Lower leg skin (tissue), 4 donors: Measurements from ENCODE around the gene ZFYVE21. TPM values are rescaled to one million over a fixed set of nuclear protein-coding genes. Genes with fewer than 3 reads are reported as not detected.

Source experiments
- DNase-seq, 2 donors: peaks; one replicate each; pipeline ENCODE4 v3.0.0-alpha.2; 2019; ENCODE audit warnings: low spot score in 2 of 2
- H3K4me3 ChIP-seq: fragments of 200-600 bp; sonication (generic); 2 replicates; pipeline ENCODE4 v1.5.1; 2017; ENCODE audit warnings: mild to moderate bottlenecking, low read depth; ENCODE audit not compliant: poor library complexity, severe bottlenecking
- CTCF ChIP-seq, 3 donors: fragments of 450-650 bp; IDR thresholded peaks; one replicate each; pipeline ENCODE4 v1.5.1; 2016; ENCODE audit warnings: antibody characterized with exemption in 3 of 3, mild to moderate bottlenecking in 3 of 3, moderate library complexity in 2 of 3
- POLR2A ChIP-seq, 2 donors: fragments of 450-650 bp; IDR thresholded peaks; one replicate each; pipeline ENCODE4 v1.6.1; 2016 to 2017; ENCODE audit warnings: antibody characterized with exemption in 2 of 2, mild to moderate bottlenecking in 1 of 2, moderate library complexity in 1 of 2
- WGBS, 2 donors: methylation state at CpG; one replicate each; pipeline ENCODE4 v1.1.5; 2018; 5-methylcytosine and 5-hydroxymethylcytosine counted together
- intact Hi-C: fragments of 100-400 bp; cut with DNase I; formaldehyde crosslinking; loops from one replicate; pipeline ENCODE4 v1.15.0; 2023; ENCODE audit warnings: low total_unique reads
- total RNA-seq, 4 donors: library from RNA; depleted of rRNA; stranded (reverse); fragments of >200 nt; gene quantifications; one replicate each; pipeline ENCODE4 v1.1.0, GENCODE V29; 2016

Gene ZFYVE21
- total RNA-seq, 4 donors from 2014 or later = 133 to 269 (median 154) TPM

DNA sequence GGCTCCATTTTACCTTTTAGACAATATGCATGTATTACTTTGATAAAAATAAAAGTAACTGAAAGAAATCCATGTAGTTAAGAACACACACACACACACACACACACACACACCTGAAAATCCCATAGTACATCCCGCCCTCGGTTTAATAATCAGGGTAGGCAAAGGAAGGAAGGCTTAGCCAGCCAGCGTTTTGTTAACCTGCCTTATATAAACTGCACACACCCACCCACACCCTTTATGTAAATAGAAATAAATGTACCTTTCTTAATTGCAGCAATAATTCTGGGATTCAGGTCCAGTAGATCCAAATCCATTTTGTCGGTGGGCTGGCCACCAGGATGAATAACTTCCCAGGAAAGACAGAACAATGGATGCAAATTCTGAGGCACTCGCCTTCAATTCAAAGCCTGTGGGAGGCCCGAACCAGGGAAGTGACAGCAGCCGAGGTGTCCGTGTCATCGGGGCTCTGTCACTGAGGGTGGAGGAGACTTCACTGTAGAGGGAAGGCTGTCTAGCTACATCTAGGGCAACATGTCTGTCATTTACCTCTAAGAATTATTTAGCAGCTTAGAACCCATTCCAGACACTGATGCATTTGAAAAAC, 4.7 kb upstream of the ZFYVE21 start:
- no peak overlapping the region for H3K4me3 ChIP-seq
- WGBS, 2 donors = 41 to 50% methylated on average over 9 of the region's 9 CpGs
- no peak for DNase-seq
- no peak for TF ChIP-seq CTCF (IDR thresholded peaks at IDR 0.05)
- no peak for TF ChIP-seq POLR2A (IDR thresholded peaks at IDR 0.05)
- intact Hi-C loops = no loop called here

- TF ChIP-seq CTCF (IDR thresholded peaks at IDR 0.05) = no peak
- TF ChIP-seq POLR2A (IDR thresholded peaks at IDR 0.05) = no peak
- intact Hi-C loops = no loop called here
- no peak for DNase-seq
- no peak overlapping the region for H3K4me3 ChIP-seq
- whole genome bisulfite sequencing, 2 donors = 25% methylated on average over 9 to 23 of the region's 27 CpGs
These were observed 3.8 kb upstream of the ZFYVE21 start for GRCh38 chr14:103711516-103712431.

DNA sequence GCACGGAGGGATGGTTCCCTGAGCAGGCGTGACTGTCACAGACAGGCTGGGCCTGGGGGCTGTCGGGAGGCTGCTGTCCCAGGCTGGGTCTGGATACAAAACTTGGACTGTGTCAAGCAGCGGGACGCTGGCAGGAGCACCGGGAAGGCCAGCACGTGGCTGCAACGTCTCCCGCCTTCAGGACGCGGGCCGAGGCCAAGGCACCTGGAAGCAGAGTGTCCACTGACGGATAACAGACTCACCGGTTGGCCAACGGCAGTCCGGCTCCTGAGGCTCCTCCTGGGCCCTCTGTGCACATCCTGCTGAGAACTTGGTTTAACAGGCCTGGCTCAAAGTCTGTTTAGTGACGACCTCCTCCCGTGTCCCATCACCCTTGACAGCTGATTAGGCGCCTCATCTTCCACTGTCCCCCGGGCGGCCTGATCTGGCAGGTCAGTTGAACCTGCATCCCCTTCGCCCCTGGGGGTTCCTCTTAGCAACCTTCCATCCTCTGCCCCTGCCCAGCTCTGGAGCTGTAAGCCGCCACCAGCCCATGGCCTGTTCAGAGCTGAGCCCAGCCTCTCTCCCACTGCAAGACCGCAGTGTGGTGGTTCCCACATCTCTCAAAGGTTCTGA, 2.9 kb upstream of the ZFYVE21 start:
- TF ChIP-seq POLR2A (IDR thresholded peaks at IDR 0.05) = no peak
- TF ChIP-seq CTCF (IDR thresholded peaks at IDR 0.05) = no peak
- intact Hi-C loops = no loop called here
- H3K4me3 ChIP-seq = no peak overlapping the region
- WGBS, 2 donors = 53 to 65% methylated on average over 21 to 24 of the region's 24 CpGs
- DNase-seq = no peak

GRCh38 chr14:103713304-103714062, 2.1 kb upstream of the ZFYVE21 start:
- 83 to 89% methylated on average over 14 to 18 of the region's 18 CpGs for WGBS, 2 donors
- intact Hi-C loops = no loop called here
- no peak for DNase-seq
- TF ChIP-seq POLR2A (IDR thresholded peaks at IDR 0.05) = no peak
- no peak for TF ChIP-seq CTCF (IDR thresholded peaks at IDR 0.05)
- H3K4me3 ChIP-seq = no peak overlapping the region

- 58 to 59% methylated on average over 16 of the region's 16 CpGs for WGBS, 2 donors
- H3K4me3 ChIP-seq = no peak overlapping the region
- intact Hi-C loops = no loop called here
- TF ChIP-seq POLR2A (IDR thresholded peaks at IDR 0.05) (no peak), CTCF (IDR thresholded peaks at IDR 0.05) (no peak)
- DNase-seq = no peak
These were observed 1.4 kb upstream of the ZFYVE21 start for GRCh38 chr14:103714063-103714724.
